Measurements from ENCODE around the gene ANKRD34B. TPM values are rescaled to one million over a fixed set of nuclear protein-coding genes. Genes with fewer than 3 reads are reported as not detected.

ANKRD34B gene
- total RNA-seq, 4 donors from 2014 or later: not detected

- H3K36me3 ChIP-seq: no peaks in the 10 kb centered on the region
- DNase-seq: no peak
- intact Hi-C loops (cut with DNase I): no loop called here
- H3K27ac ChIP-seq: no peak overlapping the region
- no peaks in the 10 kb centered on the region for H3K9me3 ChIP-seq
- no peak overlapping the region for H3K4me3 ChIP-seq
- H3K27me3 ChIP-seq: peaks cover 0 to 44% (median 0%) of the 10 kb centered on the region in 4 donors
- TF ChIP-seq CTCF (IDR thresholded peaks at IDR 0.05) (no peak), POLR2A (IDR thresholded peaks at IDR 0.05) (no peak)
- WGBS, 2 donors: 93 to 100% methylated on average over 1 to 2 of the region's 4 CpGs
- no peaks in the 10 kb centered on the region for H3K4me1 ChIP-seq
These were observed 10.8 kb downstream of the ANKRD34B start for GRCh38 chr5:80559244-80559643.

GRCh38 chr5:80555099-80555498 lies 15.0 kb downstream of the ANKRD34B start:
- Histone ChIP-seq H3K27ac (no peak overlapping the region), H3K4me1 (no peaks in the 10 kb centered on the region), H3K27me3 (peaks cover 0 to 40% (median 0%) of the 10 kb centered on the region in 4 donors), H3K36me3 (no peaks in the 10 kb centered on the region), H3K9me3 (no peaks in the 10 kb centered on the region), H3K4me3 (no peak overlapping the region)
- 81 to 82% methylated on average over 4 of the region's 4 CpGs for WGBS, 2 donors
- no peak for TF ChIP-seq CTCF (IDR thresholded peaks at IDR 0.05)
- no peak for TF ChIP-seq POLR2A (IDR thresholded peaks at IDR 0.05)
- intact Hi-C loops (cut with DNase I): no loop called here
- DNase-seq: no peak

GRCh38 chr5:80554646-80555045 lies 15.4 kb downstream of the ANKRD34B start:
- H3K9me3 ChIP-seq: no peaks in the 10 kb centered on the region
- 40 to 52% methylated on average over 4 of the region's 4 CpGs for WGBS, 2 donors
- no peak overlapping the region for H3K27ac ChIP-seq
- DNase-seq: no peak
- H3K4me1 ChIP-seq: no peaks in the 10 kb centered on the region
- intact Hi-C loops (cut with DNase I): no loop called here
- TF ChIP-seq POLR2A (IDR thresholded peaks at IDR 0.05): no peak
- no peak for TF ChIP-seq CTCF (IDR thresholded peaks at IDR 0.05)
- no peaks in the 10 kb centered on the region for H3K36me3 ChIP-seq
- peaks cover 0 to 36% (median 0%) of the 10 kb centered on the region in 4 donors for H3K27me3 ChIP-seq
- H3K4me3 ChIP-seq: no peak overlapping the region

GRCh38 chr5:80541392-80541791 lies 28.7 kb downstream of the ANKRD34B start:
- Histone ChIP-seq H3K4me1 (no peaks in the 10 kb centered on the region), H3K4me3 (no peak overlapping the region), H3K9me3 (no peaks in the 10 kb centered on the region), H3K27me3 (no peaks in the 10 kb centered on the region), H3K27ac (no peak overlapping the region), H3K36me3 (no peaks in the 10 kb centered on the region)
- no peak for DNase-seq
- TF ChIP-seq CTCF (IDR thresholded peaks at IDR 0.05) (no peak), POLR2A (IDR thresholded peaks at IDR 0.05) (no peak)
- 61 to 66% methylated on average over 3 of the region's 3 CpGs for WGBS, 2 donors
- intact Hi-C loops (cut with DNase I): no loop called here

- H3K36me3 ChIP-seq: no peaks in the 10 kb centered on the region
- intact Hi-C loops (cut with DNase I): no loop called here
These were observed 29.4 kb downstream of the ANKRD34B start for GRCh38 chr5:80540691-80541090.

More at GRCh38 chr5:80540691-80541090, 29.4 kb downstream of the ANKRD34B start:
- TF ChIP-seq CTCF (IDR thresholded peaks at IDR 0.05) (no peak), POLR2A (IDR thresholded peaks at IDR 0.05) (no peak)
- no peaks in the 10 kb centered on the region for H3K4me1 ChIP-seq
- peaks cover 0 to 4% (median 0%) of the 10 kb centered on the region in 3 donors for H3K9me3 ChIP-seq
- no peak for DNase-seq
- no peak overlapping the region for H3K4me3 ChIP-seq
- WGBS, 2 donors: 87 to 93% methylated on average over 1 of the region's 1 CpG
- H3K27me3 ChIP-seq: no peaks in the 10 kb centered on the region
- H3K27ac ChIP-seq: no peak overlapping the region
